HG03565 (cell line): ENCODE data around the gene TFE3.

ENCODE experiments used
- ATAC-seq: cut with Tn5 transposase; IDR thresholded peaks from one replicate; pipeline ENCODE4 v1.9.1; 2021; ENCODE audit warnings: mild to moderate bottlenecking, moderate library complexity; ENCODE audit not compliant: unreplicated experiment

The TFE3 gene, protein sequence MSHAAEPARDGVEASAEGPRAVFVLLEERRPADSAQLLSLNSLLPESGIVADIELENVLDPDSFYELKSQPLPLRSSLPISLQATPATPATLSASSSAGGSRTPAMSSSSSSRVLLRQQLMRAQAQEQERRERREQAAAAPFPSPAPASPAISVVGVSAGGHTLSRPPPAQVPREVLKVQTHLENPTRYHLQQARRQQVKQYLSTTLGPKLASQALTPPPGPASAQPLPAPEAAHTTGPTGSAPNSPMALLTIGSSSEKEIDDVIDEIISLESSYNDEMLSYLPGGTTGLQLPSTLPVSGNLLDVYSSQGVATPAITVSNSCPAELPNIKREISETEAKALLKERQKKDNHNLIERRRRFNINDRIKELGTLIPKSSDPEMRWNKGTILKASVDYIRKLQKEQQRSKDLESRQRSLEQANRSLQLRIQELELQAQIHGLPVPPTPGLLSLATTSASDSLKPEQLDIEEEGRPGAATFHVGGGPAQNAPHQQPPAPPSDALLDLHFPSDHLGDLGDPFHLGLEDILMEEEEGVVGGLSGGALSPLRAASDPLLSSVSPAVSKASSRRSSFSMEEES

DNA sequence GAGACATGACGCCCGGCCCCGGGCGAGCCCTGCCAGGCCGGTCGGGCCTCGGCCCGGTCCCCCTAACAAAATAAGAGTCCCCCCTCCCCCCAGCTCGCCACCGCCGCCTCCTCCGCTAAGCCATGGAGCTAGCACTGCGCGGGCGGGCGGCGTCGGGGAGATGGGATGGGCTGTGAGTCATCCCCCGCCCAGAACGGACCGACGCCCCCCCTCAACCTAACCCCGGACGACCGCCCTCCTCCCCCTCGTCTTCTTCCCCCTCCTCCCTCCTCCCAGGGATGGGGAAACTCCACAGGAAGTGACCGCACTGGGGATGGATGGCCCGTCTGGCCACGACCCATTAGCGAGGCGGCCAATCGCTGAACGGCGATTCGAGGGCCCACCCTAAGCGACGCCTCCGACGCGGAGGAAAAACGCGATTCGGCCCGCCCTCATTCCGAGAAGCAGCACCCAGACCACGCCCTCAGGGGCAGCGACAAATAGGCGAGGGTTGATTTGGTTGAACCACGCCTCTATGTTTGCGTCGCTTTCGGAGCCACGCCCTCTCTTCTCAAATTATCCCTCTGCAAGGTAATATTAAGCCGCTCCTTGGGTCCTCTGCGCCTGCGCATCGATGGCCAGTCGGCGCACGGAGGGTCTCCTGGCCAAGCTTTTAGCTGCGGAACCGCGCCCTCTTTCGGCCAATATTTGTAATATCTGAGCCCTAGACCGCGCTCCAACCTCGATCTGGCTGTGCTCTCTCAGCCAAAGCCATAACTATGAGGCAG lies at the start of gene TFE3:
Gene TFE3 (minus strand): TSS at position 138 of the 767 bp plus-strand sequence. CDS start 131 bp downstream, at position 7.
- ATAC-seq, result peak; percentile 84

DNA sequence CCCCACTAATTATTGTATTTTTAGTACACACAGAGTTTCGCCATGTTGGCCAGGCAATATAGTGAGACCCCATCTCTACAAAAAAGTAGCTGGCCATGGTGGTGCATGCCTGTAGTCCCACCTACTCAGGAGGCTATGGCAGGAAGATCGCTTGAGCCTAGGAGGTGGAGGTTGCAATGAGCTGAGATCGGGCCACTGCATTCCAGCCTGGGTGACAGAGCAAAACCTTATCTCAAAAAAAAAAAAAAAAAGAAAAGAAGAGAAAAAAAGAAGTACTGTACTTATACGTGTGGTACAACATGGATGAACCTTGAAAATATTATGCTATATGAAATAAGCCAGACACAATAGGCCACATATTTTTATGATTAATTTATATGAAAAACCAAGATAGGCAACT lies 46.4 kb upstream of the TFE3 start:
- ATAC-seq, result no peak

DNA sequence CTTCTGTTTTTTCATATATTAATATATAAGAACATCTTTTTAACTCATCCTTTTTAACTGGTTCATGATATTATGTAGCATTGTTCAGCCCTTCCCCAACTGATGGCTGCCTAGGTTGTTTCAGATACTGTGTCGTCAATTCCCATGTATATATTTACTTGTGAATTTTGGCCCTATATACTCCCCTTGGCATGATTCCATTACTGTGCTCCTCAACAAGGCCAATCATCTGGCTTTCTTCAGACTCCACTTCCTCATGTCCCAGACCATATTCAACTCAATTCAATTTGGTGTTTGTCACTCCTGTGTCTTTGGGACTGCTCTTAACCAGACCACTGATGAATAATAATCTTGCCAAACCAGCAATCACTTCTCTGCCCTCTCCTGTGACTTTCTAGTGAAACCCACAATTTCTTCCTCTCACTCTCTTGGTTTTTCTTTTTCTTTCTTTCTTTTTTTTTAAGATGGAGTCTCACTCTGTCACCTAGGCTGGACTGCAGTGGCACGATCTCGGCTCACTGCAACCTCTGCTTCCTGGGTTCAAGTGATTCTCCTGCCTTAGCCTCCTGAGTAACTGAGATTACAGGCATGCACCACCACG lies 39.2 kb upstream of the TFE3 start:
- ATAC-seq, result no peak

DNA sequence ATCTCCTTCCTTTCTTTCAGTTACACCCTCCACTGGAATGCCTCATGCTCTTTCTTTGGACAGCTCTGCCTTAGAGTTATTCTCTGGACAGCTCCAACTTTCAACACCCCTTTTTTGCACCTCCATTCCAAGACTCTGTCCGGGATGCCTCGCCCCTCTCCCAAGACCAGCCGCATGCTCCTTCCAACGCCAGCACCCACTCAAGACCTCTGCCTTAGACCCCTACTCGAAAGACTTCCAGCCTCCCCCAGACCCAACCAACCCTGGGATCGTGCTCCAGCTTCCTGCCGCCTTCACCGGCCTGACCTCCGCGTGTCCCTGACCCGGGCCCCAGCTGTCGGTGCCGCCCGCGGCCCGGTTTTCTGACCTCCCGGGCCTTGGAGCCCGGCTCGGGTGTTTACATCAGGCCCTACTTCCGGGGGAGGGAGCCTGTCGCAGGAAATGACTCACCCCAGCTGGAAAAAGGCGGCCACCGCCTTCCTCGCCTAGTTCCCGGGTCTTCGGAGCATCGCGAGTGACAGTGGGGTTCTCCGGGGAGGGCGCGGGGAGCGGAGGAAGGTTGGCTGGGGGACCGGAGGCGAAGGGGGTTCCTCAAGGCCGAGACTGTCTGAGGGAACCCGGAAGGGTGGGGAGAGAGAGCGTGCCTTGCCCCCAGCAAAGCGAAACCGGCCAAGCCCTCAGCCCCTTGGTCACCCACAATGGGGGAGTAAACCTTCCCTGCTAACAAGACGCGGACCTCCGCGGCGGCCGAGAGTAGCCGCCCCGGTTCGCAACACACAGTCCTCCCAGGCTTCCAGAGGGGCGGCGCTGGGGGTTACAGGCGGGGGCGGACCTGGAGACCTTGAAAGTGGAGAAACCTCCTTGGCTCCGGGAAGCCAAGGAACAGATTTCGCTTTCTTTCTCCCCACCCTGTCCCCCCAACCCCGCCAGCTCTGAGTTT lies 36.6 kb upstream of the TFE3 start, which contains the start of gene WDR45:
Gene WDR45 (minus strand): TSS at position 399 of the 940 bp plus-strand sequence. CDS start 1,792 bp downstream, outside the sequence.
- ATAC-seq, result peak; percentile 54

DNA sequence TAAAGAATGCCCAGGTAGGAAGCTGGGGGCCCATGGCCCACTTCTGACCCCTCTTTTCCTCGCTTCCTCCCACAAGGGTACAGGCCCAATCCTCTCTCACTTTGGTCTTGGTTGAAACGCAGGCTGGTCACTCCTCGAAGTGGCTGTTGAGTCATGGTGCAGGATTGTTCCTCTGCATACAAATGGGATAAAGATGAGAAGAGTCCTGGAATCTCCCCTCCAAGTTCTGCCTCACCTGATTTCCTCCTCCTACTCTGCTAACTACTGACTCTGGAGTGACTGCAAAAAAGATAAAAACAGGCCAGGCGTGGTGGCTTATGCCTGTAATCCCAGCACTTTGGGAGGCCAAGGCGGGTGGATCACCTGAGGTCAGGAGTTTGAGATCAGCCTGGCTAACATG lies 34.8 kb upstream of the TFE3 start:
- no peak for ATAC-seq

DNA sequence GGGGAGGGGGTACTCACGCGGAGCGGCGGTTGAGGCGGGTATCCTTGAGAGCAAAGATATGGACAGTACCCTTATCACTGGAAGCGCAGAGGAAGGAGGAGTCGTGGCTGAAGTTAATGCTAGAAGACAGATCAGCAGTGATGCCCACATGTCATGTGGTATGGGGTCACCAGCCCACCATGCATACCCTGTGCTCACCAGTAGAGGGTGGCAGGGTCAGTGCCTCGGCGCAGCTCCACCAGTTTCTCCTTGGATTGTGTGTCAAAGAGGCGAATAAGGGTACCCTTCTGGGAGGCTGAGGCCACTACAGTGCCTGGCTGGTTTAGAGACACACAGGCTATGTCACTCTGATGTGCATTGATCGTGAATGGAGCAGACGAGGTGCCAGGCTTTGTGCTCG lies 32.2 kb upstream of the TFE3 start:
- no peak for ATAC-seq

DNA sequence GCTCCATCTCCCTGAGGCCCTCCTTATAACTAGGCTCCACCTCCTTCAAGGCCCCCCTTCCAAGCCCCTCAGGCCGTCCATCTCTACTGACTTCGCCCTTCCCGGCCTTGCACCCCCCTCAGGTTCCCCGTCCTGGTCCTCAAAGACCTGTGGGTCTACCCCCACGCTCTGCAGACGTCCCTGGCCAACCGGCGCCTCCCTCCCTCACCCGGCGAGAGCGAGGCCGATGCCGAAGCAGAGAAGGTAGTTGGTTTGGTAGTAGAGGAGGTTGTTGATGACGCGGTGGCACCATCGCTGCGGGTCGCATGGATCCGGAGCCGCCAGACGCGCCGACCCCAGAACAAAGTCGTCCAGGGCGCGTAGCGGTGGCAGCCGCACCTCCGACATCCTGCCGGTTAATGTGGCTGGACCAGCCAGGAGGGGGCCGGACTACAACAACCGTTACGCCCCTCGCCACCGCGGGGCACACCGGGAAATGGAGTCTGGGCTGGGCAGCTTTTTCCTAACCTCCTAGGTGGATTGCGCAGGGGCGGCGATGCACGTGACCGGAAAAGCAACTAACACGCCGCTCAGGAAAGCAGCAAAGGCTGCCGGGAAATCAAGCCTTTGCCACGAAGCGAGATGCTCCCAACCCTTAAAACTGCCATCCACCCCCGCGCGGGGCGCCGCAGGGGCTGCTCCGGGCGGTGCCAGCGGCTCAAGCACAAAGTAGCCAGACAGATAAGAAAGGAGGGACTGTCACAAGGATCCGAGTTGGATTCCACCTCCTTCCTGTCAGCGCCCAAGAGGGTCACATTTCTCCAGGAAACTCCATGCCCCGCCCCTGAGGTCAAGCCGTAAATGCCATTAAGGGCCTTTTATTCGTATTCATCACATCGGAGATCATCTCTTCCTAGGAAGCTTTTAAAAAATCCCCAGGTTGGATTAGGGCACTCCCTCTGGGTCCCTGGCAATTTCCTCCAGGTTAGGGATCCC lies 30.7 kb upstream of the TFE3 start, which contains the start of gene PRAF2:
Gene PRAF2 (minus strand): TSS at position 402 of the 975 bp plus-strand sequence. CDS start 15 bp downstream, at position 387.
- peak; percentile 92 for ATAC-seq

DNA sequence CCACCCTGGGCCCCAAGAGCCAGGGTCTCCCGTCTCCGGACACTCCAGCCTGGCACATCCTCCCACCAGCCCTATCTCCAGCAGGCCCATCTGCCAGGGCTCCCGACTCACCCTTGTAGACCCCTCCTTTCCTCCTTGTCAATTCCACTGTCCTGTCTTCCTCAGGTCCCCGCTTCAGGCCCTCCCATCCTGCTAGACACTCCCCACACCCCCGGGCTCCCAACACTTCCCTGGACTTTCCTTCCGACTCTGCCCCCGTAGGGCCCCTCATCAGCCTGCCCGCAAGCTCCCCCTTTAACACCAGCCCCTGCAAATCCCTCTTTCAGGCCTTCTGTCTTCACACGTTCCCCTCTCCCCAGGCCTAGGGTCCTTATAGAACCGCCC lies 29.5 kb upstream of the TFE3 start:
- ATAC-seq, result no peak

DNA sequence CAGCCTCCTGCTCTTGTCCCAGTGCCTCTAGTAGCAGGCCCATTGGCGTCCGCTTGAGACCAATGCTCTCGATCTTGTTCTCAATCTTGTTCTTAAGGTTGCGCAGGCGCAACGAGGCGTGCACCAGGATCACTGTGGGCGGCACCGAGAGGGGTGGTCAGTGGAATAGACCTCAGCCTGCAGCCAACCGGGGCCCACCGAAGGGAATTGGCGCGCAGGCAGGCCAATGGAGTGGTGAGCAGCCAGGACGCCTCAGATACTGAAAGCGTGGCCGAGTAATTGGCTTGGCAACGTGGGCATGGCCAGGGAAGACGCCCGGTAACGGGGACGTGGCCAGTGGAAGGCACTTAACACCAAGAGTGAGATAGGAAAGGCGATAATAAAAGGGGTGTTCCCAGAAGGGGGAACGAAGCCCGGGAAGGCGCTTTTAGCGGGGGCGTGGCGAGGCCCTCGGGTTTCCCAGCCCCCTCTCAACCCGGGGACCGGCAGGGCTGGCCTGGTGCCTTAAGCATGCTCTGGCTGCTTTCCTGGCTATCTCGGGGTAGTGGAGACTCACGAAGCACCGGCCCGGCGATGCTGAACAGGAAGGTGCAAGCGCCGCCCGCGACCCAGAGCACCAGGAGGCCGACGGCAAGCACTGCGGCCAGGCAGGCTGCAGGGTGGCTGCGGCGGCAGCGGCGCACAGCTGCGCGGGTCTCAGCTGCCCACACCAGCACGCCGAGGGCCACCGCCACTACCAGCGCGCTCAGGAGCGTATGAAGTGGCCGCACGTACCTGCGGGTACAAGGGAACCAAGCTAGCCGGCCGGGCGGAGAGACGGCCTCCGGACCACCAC lies 28.9 kb upstream of the TFE3 start:
- no peak for ATAC-seq

DNA sequence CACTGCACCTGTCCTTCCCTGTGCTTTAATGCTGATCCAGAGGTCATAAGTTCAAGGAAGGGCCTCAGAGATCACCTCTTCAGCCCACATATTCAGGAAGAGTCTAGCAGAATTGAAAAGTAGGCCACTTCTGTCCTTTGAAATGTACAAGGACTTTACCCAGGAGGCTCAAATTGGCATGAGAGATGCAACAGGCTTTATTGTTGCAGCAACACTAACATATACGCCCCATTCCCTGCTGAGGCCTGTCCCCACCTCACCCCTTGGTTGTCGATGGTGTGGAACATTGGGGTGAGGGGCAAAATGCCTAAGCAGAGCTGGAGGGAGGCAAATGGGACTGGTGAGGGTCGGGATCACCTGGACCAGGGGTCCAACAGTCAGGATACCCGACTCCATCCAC lies 27.8 kb upstream of the TFE3 start:
- no peak for ATAC-seq

DNA sequence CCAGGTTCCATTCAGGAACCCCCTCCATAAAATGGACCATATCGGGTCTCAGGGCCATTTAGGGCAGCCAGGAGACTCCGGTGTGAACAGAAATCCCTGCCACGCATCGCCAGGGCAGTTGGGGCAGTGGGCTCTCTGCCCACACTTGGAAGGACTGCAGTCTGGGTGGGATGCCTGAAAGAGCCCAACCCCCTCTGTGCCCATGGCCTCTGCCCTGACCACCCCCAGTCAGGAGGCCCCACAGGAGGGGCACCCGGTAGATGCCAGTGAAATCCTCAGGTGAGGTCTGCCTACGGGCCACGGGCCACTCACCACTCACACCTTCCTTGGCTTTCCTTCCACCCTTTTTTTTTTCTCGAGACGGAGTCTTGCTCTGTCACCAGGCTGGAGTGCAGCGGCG lies 25.9 kb upstream of the TFE3 start:
- no peak for ATAC-seq

DNA sequence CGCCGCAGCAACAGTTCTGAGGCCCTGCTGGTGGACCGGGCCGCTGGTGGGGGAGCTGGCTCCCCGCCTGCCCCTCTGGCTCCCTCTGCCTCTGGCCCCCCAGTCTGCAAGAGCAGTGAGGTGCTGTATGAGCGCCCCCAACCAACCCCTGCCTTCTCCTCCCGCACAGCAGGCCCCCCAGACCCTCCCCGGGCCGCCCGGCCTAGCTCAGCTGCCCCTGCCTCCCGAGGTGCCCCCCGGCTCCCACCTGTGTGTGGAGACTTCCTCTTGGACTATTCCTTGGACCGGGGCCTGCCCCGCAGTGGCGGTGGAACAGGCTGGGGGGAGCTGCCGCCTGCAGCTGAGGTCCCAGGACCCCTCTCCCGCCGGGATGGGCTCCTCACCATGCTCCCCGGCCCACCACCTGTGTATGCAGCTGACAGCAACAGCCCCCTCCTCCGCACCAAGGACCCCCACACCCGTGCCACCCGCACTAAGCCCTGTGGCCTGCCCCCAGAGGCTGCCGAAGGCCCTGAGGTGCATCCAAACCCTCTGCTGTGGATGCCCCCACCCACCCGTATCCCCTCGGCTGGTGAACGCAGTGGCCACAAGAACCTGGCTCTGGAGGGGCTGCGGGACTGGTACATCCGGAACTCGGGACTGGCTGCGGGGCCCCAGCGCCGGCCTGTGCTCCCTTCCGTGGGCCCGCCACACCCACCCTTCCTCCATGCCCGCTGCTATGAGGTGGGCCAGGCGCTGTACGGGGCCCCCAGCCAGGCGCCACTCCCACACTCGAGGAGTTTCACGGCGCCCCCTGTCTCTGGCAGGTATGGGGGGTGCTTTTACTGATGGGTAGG lies 24.3 kb upstream of the TFE3 start:
- no peak for ATAC-seq

DNA sequence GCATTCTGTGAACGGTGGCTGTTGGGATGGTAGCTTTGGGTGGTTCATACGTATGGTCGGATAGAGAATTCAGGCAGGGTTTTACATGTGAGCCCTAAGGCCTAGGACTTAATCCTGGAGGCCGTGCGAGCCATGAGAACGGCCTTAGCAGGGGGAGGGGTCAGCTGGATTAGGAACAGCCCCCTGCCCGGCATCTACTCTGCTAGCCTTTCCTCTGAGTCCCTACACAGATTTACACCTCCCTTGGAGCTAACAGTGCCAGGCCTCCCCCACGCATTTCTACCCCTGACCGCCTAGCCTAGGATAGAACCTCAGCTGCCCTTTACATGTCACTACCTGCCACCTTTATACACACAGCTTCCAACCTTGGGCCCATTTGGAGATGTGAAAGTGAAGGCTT lies 23.5 kb upstream of the TFE3 start:
- no peak for ATAC-seq

DNA sequence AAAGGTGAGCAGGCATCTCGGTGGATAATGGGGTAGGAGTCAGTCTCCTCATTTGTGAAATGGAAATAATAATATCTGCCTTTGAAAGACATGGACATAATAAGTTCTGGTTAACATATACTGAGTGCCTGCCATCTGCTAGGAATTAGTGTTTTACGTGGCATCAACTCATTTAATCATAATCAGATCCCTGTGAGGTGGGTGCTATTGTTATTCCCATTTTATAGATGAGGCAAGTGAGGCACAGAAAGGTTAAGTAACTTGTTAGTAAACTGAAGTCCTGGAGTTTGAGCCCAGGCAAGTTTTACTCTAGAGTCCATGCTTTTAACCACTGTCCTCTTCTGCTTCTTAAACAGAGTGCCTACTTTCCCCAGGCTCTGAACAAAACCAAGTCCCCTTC lies 23.1 kb upstream of the TFE3 start:
- ATAC-seq, result no peak

DNA sequence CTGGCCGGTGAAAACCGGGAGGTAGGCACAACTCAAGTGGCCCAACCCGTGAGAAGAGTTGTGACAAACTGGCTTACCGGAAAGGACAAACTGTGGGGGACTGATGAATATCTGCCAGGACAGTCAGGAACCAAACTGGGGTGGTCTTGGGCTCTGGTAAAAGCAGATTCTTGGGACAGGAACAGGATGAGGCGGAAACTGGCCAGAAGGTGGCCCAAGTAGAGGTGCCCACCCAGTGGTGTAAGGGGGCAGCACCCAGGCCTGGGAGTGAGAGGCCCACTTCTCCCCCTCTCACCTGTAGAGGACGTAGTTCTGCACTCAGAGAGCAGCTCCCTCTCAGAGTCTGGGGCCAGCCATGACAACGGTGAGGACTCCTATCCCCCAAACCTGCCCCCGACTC lies 21.6 kb upstream of the TFE3 start:
- ATAC-seq, result no peak

DNA sequence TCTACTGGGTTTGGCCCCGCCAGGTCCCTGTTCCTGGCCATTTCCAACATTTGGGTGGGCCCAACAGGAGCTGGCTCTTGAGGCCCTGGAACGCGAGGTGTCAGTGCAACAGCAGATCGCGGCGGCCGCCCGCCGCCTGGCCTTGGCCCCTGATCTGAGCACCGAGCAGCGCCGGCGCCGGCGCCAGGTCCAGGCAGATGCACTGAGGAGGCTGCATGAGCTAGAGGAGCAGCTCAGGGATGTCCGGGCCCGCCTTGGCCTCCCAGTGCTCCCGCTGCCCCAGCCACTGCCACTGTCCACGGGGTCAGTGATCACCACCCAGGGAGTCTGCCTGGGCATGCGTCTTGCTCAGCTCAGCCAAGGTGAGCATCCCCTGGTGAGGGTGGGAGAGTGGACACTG lies 21.1 kb upstream of the TFE3 start:
- ATAC-seq, result no peak

DNA sequence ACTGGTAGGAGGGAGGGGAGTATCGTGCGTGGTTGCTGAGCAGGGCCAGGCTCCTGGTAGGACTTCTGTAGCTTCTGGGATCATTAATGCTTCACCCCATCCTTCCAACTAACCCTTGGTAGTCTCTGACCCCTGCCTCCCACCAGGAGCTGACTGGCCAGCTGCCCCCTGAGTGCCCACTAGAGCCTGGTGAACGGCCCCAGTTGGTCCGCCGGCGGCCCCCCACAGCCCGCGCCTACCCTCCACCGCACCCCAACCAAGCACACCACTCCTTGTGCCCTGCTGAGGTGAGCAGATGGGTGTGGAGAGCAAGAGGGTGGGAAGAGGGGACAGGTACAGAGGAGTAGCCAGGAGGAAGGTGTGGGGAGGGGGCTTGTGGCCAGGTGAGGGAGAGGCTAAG lies 20.6 kb upstream of the TFE3 start:
- no peak for ATAC-seq
